OCI-LY3 (cell line): Measurements from ENCODE around the gene YPEL1.

Experiments used
- CTCF ChIP-seq: fragments of 200-600, 300-600 bp; sonication (generic); IDR thresholded peaks from 2 replicates; pipeline ENCODE4 v1.5.1; 2014; ENCODE audit warnings: antibody characterized with exemption, low read length, low read depth
- EZH2phosphoT487 ChIP-seq: fragments of 200-600 bp; shearing (Covaris generic); IDR thresholded peaks from 2 replicates; pipeline ENCODE4 v1.6.1; 2018; ENCODE audit warnings: antibody characterized with exemption, mixed run types, low read depth

- TF ChIP-seq CTCF (no peak), EZH2phosphoT487 (no peak)
Observed at GRCh38 chr22:21771631-21771976, 36.0 kb upstream of the YPEL1 start.
